Esophagus muscularis mucosa (tissue), 4 donors: ENCODE measurements around the gene SNAPC1. TPM values are rescaled to one million over a fixed set of nuclear protein-coding genes. Genes with fewer than 3 reads are reported as not detected.
A peak's percentile ranks its signal among the peaks of the same experiment; 100 is the strongest.

Source experiments
- DNase-seq: peaks from one replicate; pipeline ENCODE4 v3.0.0-alpha.2; 2017; ENCODE audit errors: extremely low spot score
- H3K27ac ChIP-seq, 4 donors: fragments of 200-600 bp; sonication (generic); replicated peaks in 1 of 4; 1 replicate in 3 of 4; 2 replicates in 1 of 4; pipeline ENCODE4 v1.5.1; 2016 to 2019; ENCODE audit warnings: mild to moderate bottlenecking in 1 of 4
- H3K27me3 ChIP-seq, 4 donors: fragments of 200-600 bp; sonication (generic); one replicate each; pipeline versions ENCODE4 v1.5.1 to v1.6.0; 2016 to 2019
- H3K36me3 ChIP-seq, 4 donors: fragments of 200-600 bp; sonication (generic); one replicate each; pipeline ENCODE4 v1.5.1; 2016 to 2019
- H3K4me1 ChIP-seq, 4 donors: fragments of 200-600 bp; sonication (generic); one replicate each; pipeline ENCODE4 v1.5.1; 2016 to 2019
- H3K4me3 ChIP-seq, 4 donors: fragments of 200-600 bp; sonication (generic); 1 replicate in 2 of 4; 2 replicates in 2 of 4; pipeline ENCODE4 v1.5.1; 2016 to 2019; ENCODE audit warnings: mild to moderate bottlenecking in 4 of 4, moderate library complexity in 1 of 4
- H3K9me3 ChIP-seq, 4 donors: fragments of 200-600 bp; sonication (generic); 1 replicate in 3 of 4; 2 replicates in 1 of 4; pipeline ENCODE4 v1.5.1; 2016 to 2019
- EP300 ChIP-seq: sonication (generic); formaldehyde crosslinking; IDR thresholded peaks from one replicate; pipeline ENCODE4 v1.6.1; 2017; ENCODE audit warnings: antibody characterized with exemption
- POLR2A ChIP-seq: fragments of 450-650 bp; IDR thresholded peaks from one replicate; pipeline ENCODE4 v1.6.1; 2017; ENCODE audit warnings: antibody characterized with exemption, moderate library complexity, mild to moderate bottlenecking, low read depth
- POLR2AphosphoS5 ChIP-seq, 2 donors: sonication (generic); formaldehyde crosslinking; IDR thresholded peaks; one replicate each; pipeline ENCODE4 v1.6.1; 2017; ENCODE audit warnings: antibody characterized with exemption in 2 of 2
- WGBS: methylation state at CpG from one replicate; pipeline ENCODE4 v1.1.5; 2018; 5-methylcytosine and 5-hydroxymethylcytosine counted together
- intact Hi-C: fragments of 100-400 bp; cut with DNase I; formaldehyde crosslinking; loops from one replicate; pipeline ENCODE4 v1.15.1; 2023
- total RNA-seq, 4 donors: library from RNA; depleted of rRNA; stranded (reverse); fragments of >200 nt; gene quantifications; one replicate each; pipeline versions ENCODE4 v1.1.0 to v1.2.1, GENCODE V29; 2016
- TF ChIP-seq, protein P1 (sequence below), 3 experiments: fragments of 200-600 bp in 2 of 3; fragments of 450-650 bp in 1 of 3; sonication (generic) in 2 of 3; IDR thresholded peaks; one replicate each; pipeline ENCODE4 v1.5.1; 2017 to 2019; ENCODE audit warnings: antibody characterized with exemption in 3 of 3, mild to moderate bottlenecking in 2 of 3, moderate library complexity in 1 of 3

Gene SNAPC1
- total RNA-seq, 4 donors from 2014 or later = 4.7 to 8.0 (median 6.6) TPM

DNA sequence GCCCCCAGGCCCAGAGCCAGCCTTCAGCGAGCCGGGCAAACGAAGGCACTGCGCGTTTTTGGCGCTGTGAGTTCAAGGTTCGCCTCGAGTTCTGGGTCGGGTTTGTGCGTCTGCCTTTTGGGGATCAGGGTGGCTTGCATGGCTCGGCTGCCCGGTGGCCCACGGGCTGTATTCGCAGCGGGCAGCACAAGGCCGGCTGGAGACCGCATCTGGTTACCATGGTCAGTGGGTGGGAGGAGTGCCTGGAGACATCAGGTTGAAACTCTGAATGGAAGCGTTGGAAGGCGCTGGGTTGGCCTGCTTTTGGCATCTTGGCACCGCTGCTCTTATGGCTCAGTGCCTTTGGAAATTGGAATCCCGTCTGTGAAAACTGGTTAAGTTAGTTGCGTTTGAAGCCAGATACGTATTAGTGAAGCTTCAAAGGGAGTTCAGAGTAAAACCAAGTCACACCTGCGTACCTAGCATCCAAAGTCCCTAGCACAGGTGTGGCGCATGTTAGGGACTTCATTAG, 50.9 kb downstream of the SNAPC1 start:
- Histone ChIP-seq H3K27me3 (peaks cover 0 to 35% (median 10%) of the 10 kb centered on the region in 4 donors), H3K4me3 (peak overlapping the region; percentile 50 to 62 (median 54)), H3K9me3 (peaks cover 0 to 7% (median 0%) of the 10 kb centered on the region in 4 donors), H3K36me3 (no peaks in the 10 kb centered on the region), H3K4me1 (peaks cover 6 to 14% (median 10%) of the 10 kb centered on the region in 4 donors), H3K27ac (no peak overlapping the region)
- TF ChIP-seq POLR2A = no peak
- TF ChIP-seq, protein P1, sequence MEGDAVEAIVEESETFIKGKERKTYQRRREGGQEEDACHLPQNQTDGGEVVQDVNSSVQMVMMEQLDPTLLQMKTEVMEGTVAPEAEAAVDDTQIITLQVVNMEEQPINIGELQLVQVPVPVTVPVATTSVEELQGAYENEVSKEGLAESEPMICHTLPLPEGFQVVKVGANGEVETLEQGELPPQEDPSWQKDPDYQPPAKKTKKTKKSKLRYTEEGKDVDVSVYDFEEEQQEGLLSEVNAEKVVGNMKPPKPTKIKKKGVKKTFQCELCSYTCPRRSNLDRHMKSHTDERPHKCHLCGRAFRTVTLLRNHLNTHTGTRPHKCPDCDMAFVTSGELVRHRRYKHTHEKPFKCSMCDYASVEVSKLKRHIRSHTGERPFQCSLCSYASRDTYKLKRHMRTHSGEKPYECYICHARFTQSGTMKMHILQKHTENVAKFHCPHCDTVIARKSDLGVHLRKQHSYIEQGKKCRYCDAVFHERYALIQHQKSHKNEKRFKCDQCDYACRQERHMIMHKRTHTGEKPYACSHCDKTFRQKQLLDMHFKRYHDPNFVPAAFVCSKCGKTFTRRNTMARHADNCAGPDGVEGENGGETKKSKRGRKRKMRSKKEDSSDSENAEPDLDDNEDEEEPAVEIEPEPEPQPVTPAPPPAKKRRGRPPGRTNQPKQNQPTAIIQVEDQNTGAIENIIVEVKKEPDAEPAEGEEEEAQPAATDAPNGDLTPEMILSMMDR (IDR thresholded peaks at IDR 0.05) = no peak
- no peak for TF ChIP-seq EP300
- no peak for TF ChIP-seq POLR2AphosphoS5 (IDR thresholded peaks at IDR 0.05)
- intact Hi-C loops = no loop called here
- no peak for DNase-seq
- 43% methylated on average over 10 of the region's 25 CpGs for WGBS

GRCh38 chr14:61822458-61822857, 60.2 kb downstream of the SNAPC1 start:
- intact Hi-C loops = no loop called here
- Histone ChIP-seq H3K36me3 (no peaks in the 10 kb centered on the region), H3K4me3 (no peak overlapping the region), H3K4me1 (no peaks in the 10 kb centered on the region), H3K27ac (no peak overlapping the region), H3K27me3 (peaks cover 0 to 11% (median 2%) of the 10 kb centered on the region in 4 donors), H3K9me3 (peaks cover 0 to 1% (median 0%) of the 10 kb centered on the region in 4 donors)
- 88% methylated on average over 2 of the region's 2 CpGs for WGBS
- TF ChIP-seq EP300 (no peak), POLR2A (no peak), POLR2AphosphoS5 (IDR thresholded peaks at IDR 0.05) (no peak)
- TF ChIP-seq, protein P1 (IDR thresholded peaks at IDR 0.05) = no peak
- no peak for DNase-seq

DNA sequence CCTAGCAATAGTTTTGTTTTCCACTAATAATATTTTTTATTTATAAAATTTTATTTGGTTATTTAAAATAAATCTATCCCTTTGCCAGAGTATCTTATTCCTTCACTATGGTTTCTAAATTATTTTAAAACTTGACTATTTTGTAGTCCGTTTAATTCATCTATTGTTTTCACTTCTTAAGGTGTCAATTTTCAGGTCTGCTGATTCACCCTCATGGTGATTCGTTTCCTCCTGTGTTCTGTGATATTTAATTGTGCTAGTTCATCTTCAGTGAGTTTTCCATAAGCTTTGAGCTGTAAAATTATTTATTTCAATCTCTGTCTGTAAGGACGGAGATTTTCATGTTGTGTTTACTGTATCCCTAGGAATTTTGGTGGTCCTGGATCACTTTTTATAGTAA, 70.6 kb downstream of the SNAPC1 start:
- Histone ChIP-seq H3K4me1 (no peaks in the 10 kb centered on the region), H3K27ac (no peak overlapping the region), H3K4me3 (no peak overlapping the region), H3K9me3 (no peaks in the 10 kb centered on the region), H3K27me3 (no peaks in the 10 kb centered on the region), H3K36me3 (no peaks in the 10 kb centered on the region)
- intact Hi-C loops = loop anchor here (10.0 kb wide), 2 partner anchors 68 to 538 kb away; partner anchors contain the start of gene SNAPC1
- WGBS = 53% methylated on average over 3 of the region's 3 CpGs
- DNase-seq = no peak
- TF ChIP-seq POLR2A (no peak), EP300 (no peak), POLR2AphosphoS5 (IDR thresholded peaks at IDR 0.05) (no peak)
- TF ChIP-seq, protein P1 (IDR thresholded peaks at IDR 0.05) = no peak

- intact Hi-C loops = loop anchor here (10.0 kb wide), 2 partner anchors 71 to 541 kb away; partner anchors contain the start of gene SNAPC1
- no peak overlapping the region for H3K4me3 ChIP-seq
- 82% methylated on average over 3 of the region's 3 CpGs for whole genome bisulfite sequencing
Observed at GRCh38 chr14:61836184-61836583, 74.0 kb downstream of the SNAPC1 start.

More at GRCh38 chr14:61836184-61836583, 74.0 kb downstream of the SNAPC1 start:
- TF ChIP-seq POLR2AphosphoS5 (IDR thresholded peaks at IDR 0.05) (no peak), EP300 (no peak)
- TF ChIP-seq, protein P1 (IDR thresholded peaks at IDR 0.05) = no peak
- Histone ChIP-seq H3K27ac (no peak overlapping the region), H3K4me1 (no peaks in the 10 kb centered on the region), H3K27me3 (no peaks in the 10 kb centered on the region), H3K9me3 (no peaks in the 10 kb centered on the region), H3K36me3 (no peaks in the 10 kb centered on the region)
- DNase-seq = no peak
